Activated CD4-positive, alpha-beta T cell treated with anti-CD3 and anti-CD28 coated beads, Interleukin-2, amount 50 U/mL, for 48 hours (primary cell): ENCODE measurements around the gene LCN9.
"Not testable (repeated sequence)": the region's sequence is repeated elsewhere in the genome, so short reads cannot be mapped to it uniquely, and the experiment has no call there.

Experiments
- DNase-seq, 2 experiments: peaks; one replicate each; pipeline ENCODE4 v3.0.0-alpha.2; 2020

LCN9 gene

DNA sequence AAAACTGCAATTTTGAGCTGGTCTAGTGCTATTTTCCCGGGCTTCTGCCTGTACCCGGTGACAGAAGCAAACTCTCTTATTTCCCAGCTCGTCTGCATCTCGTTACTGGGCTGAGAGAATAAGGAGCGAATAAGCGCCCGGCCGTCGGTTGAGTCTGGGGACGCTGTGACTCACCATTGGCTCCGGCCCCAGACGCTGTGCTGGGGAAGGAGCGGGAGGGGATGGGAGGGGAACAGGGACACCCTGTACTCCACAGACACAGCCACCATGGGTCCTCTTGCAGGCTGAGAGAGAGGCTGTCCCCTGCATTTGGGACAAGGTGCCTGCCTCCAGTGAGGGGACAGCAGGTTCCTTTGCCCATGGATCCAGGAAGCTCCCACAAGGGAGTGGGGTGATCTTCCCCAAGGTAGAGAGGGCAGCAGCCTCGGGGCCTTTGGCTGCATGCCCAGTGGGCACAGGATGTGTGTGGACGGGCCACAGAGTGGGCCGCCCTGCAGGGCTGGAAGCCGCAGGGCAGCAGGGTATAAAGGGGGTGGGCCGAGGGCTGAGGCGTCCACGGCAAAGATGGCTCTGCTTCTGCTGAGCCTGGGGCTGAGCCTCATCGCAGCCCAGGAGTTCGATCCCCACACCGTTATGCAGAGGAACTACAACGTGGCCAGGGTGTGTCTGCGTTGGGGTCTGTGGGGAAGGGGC is at the start of gene LCN9:
TSS of gene LCN9 (plus strand) at position 552 of the 693 bp plus-strand sequence. CDS start at position 565, 13 bp downstream.
- no peak for DNase-seq

- no peak for DNase-seq
Measured at GRCh38 chr9:135613946-135614805, 48.9 kb upstream of the LCN9 start.

- DNase-seq, result no peak
Measured at GRCh38 chr9:135614821-135615665, 48.1 kb upstream of the LCN9 start.

DNA sequence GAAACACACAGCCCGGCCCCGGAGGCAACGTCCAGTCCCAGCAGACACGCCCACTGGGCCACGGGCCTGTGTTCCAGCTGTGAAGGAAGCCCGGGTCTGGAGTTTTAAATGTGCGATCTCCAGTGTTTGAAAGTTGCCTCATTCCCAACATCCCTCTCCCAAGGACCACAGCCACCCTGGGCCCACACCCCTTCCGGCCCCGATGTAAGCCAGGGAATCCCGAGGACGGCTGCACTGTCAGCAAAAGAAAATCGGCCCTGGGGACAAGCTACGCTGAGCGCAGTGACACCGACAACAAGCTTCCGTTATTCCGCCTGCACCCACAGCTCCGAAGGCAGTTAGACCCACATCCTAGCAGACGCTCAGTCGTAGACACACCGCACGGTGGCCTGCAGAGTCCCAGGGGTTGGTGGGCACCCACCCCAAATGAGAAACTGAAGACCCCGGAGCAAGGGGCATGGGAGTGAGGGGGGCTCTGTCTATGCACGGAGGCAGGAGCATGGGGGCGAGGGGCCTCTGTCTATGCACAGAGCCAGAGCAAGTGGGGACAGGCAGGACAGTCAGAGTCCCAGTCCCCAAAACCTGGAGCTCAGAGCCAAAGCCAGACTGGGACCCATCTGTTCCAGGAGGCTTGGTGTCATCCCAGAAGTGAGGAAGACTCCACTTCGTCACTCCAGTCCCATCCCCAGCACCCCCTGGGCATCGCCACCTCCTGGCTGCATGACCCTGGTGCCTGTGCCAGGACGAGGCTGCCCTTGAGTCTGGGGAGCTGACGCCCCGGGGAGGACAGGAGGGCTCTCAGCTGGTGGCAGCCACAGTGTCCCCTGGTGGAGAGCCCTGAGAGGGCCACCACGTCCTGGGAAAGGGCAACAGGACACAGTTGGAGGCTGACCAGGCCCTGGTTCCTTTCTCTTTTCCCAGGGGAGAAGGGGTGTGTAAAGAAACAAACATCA is 47.2 kb upstream of the LCN9 start:
- DNase-seq, result no peak

GRCh38 chr9:135616619-135617537 is 46.2 kb upstream of the LCN9 start:
- DNase-seq, result no peak

DNA sequence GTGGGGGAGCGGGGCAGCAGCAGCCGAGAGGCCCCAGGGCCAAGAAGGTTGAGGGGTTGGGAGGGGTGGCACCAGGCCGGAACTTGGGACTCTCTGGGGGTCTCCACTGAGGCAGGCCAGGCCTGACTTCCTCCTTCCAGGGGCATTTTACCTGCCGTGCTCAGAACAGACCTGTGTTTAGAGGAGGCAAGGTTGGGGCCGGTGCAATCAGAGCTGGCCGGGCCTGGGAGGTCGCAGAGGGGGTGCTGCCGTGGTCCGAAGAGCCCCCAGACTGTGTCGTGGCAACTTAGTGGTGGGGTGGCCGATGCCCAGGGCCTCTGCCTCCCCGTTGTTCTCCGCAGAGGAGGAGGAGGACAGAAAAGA is 45.6 kb upstream of the LCN9 start:
- DNase-seq, result no peak

GRCh38 chr9:135617991-135618411 is 45.1 kb upstream of the LCN9 start:
- DNase-seq, result no peak

DNA sequence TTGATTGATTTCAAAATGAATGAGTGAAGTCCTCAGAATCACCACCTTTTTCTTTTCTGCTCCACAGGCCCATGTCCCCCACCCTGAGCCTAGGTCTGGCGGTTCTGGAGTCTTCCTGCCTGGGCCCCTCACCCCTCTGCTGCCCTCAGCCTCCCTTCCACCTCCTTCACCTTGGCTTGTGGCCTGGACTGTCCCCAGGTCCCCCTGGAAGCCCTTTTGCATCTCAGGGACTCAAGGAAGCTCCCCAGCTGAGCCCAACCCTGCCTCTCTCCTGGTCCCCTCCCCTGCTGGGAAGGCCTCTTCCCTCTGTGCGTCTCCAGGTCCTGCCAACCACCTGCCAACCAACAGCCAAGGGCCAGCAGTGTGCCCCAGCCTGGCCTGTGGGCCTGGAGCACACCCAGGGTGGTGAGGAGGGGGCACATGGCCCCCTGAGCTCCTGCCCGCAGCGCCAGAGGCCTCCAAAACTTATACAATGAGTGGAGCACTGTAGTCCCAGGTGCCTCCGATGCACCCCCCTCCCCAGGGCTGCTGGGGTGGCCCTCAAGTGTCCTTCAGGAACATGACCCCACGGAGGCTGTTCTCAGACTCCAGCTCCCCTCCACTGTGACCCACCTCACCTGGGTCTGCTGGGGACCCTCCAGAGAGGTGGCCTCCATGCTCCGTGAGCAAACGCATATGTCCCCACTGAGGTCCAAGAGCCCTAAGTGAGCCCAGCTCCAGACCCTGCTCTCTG is 44.1 kb upstream of the LCN9 start:
- no peak for DNase-seq

GRCh38 chr9:135619599-135619886 is 43.6 kb upstream of the LCN9 start:
- DNase-seq, result no peak

GRCh38 chr9:135620558-135620957 is 42.6 kb upstream of the LCN9 start:
- DNase-seq, result no peak

DNA sequence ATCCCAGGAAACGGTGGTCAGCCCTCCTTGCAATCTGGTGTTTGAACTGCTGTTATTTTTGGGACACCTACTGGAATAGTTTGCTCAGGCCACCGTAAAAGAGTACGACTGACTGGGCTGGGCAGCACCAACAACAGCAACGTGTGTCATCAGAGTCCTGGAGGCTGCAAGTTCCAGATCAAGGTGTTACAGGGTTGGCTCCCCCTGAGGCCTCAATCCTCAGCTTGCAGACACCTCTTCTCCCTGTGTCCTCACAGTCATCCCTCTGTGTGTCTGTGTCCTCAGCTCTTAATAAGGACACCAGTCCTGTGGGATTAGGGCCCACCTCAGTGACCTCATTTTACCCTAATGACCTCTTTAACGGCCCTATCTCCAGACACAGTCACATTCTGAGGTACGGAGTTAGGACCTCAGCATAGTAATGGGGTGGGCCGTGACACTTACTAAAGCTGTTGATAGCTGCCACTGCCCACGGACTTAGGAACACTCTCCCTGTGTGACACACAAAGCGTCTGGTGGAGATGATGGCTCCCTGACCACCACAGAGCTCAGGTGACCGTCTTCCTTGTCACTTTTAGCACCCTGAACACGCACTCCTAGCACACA is 40.6 kb upstream of the LCN9 start:
- DNase-seq, result no peak

- no peak for DNase-seq
Measured at GRCh38 chr9:135624282-135624681, 38.8 kb upstream of the LCN9 start.

DNA sequence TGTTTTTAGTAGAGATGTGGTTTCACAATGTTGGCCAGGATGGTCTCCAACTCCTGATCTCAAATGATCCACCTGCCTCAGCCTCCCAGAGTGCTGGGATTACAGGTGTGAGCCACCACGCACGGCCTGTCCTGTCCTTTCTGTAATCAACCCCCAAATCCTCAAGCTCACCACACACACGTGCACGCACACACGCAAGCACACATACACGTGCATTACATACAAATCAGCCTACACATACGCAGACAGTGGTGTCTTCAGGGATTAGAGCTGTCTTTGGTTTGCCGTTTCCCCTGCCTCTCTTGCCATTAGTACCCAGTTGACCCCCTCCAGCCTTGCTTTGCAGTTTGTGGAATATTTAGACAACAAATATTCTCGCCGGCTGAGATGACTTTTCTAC is 30.3 kb upstream of the LCN9 start:
- no peak for DNase-seq

GRCh38 chr9:135636930-135637530 is 26.1 kb upstream of the LCN9 start:
- not testable (repeated sequence) for DNase-seq

GRCh38 chr9:135639196-135639595 is 23.9 kb upstream of the LCN9 start, which contains the start of gene GLT6D1:
TSS of gene GLT6D1 (minus strand) at chr9:135639540. CDS start at chr9:135639187, 353 bp downstream.
- no peak for DNase-seq

- DNase-seq, result no peak
Measured at GRCh38 chr9:135641047-135641446, 22.1 kb upstream of the LCN9 start.

- DNase-seq, result no peak
Measured at GRCh38 chr9:135641745-135642144, 21.4 kb upstream of the LCN9 start.

DNA sequence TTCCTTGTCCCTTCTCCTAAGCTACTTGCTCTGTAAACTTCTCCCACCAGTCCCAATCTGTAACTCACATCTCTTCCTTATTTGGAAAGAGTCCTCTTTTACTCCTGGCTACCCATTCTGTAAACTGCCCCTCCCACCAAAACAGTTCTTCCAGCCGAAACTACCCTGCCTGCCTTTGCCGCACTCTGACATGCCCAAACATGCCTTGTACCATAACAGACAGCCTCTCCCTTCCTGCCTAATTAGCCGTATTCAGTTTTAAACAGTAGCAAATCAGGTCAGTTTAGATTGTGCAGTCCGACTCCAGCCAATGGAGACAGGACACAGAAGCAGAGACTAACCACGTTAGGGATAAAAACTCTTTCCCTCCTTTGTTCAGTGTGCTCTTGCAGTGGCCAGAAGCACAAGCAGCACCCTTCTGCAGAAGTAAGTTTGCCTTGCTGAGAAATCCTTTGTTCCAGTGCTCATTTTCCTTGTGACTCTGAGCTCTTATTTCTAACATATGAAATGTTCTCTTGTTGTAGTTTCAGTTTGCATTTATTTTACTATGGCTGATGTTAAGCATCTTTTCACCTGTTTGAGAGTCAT is 18.4 kb upstream of the LCN9 start:
- no peak for DNase-seq

DNA sequence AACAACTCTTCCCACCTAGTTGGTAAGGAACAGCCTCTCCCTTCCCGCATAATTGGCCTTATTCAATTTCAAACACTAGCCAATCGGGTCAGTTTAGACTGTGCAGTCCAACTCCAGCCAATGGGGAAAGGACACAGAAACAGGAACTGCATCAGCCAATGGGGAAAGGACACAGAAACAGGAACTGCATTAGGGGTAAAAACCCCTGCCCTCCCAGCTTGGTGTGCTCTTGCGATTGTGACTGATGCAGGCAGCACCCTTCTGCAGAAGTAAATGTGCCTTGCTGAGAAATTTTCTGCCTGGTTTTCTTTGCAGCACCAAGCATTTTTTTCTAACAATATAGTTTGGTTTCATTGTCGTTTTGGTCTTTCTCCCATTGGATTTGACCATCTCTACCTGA is 15.2 kb upstream of the LCN9 start:
- no peak for DNase-seq
